Ammon's horn (tissue), 1 donor: ENCODE results near the gene LAPTM4A.
"Not testable (repeated sequence)": the region's sequence is repeated elsewhere in the genome, so short reads cannot be mapped to it uniquely, and the experiment has no call there.

Experiments used
- DNase-seq: peaks from one replicate; pipeline ENCODE4 v3.0.0-alpha.2; 2016; ENCODE audit warnings: low spot score

The LAPTM4A gene

DNA sequence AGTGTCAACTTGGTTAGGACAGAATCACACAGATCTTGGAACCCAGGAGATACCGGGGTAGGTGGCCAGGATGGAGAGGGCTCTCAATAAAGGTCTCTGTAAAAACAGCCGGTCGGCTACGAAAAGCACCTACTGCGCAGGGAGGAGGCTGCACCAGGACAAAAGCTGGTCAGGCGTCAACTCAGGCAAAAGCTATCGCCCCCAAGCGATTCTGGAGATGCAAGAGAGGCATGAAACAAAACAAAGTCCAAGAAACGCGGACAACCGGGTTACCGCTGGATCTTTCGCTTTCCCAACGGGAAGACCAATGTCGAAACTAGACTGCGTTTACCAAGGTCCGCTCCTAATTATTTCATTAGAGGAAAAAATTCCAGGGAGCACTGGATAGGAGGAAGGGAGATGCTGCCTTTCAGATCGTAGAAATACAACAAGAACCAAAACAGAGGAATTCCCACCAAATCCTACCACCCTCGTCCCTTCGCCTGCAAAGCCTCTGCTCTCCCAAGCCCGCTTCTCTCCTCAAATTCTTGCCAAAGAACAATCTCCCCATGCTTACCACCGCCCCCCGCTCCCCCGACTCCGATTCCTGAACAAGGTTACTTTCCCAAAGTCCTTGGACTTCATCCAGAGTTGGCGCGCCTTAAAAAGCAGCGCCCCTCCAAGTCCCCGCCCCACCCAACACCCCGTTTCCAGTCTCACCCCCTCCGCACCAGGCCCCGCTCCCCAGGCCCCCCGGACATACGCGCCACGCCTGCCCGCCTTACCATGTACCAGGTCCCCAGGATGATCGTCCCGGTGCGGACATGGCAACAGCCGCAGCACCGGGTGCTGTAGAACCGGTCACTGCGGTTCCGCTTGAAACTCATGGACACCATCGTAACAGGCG lies 539 bp downstream of the LAPTM4A start:
- DNase-seq, result peak; percentile 63

DNA sequence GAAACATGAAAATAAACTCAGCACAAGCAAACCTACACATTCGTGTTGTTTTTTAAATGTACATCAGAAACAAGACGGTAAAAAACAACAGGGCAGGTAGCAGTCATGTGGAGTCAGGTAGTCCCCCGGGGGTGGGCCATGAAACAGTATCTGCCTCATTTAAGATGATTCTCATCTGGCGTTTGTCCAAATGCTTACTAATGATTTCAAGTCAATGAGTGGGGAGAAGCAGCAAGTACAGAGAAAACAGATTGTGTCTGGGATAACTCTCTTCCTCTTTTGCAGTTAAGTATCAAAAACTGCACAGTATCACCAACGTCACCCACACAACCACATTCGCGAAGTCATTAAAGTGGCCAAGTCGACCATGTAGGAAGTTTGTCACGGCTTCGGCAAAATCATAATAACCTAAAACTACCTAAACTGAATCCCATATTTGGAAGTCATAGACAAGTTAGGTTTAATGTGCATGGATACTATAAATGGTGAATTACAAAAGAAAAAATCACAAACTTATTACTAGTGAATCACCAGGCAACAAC lies 1.3 kb downstream of the LAPTM4A start:
- peak; percentile 49 for DNase-seq

DNA sequence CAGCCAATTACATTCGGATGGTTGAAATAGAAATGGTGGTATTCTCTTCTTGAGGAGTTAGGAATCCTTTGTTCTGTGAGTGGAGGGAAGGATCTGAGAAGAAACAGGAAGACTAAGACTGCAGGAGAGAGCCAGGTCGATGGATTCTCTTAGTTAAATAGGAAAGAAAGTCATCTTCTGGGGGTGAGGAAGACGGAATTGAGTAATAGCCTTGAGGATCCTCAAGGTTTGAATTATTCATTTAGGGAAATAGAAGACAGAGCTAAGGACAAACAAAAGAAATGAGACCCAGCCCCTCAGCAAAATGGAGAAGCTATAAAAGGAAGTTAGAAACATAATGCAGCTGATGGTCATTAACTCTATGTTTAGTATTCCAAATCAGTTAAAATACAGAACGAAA lies 1.8 kb downstream of the LAPTM4A start:
- DNase-seq, result peak; percentile 29

DNA sequence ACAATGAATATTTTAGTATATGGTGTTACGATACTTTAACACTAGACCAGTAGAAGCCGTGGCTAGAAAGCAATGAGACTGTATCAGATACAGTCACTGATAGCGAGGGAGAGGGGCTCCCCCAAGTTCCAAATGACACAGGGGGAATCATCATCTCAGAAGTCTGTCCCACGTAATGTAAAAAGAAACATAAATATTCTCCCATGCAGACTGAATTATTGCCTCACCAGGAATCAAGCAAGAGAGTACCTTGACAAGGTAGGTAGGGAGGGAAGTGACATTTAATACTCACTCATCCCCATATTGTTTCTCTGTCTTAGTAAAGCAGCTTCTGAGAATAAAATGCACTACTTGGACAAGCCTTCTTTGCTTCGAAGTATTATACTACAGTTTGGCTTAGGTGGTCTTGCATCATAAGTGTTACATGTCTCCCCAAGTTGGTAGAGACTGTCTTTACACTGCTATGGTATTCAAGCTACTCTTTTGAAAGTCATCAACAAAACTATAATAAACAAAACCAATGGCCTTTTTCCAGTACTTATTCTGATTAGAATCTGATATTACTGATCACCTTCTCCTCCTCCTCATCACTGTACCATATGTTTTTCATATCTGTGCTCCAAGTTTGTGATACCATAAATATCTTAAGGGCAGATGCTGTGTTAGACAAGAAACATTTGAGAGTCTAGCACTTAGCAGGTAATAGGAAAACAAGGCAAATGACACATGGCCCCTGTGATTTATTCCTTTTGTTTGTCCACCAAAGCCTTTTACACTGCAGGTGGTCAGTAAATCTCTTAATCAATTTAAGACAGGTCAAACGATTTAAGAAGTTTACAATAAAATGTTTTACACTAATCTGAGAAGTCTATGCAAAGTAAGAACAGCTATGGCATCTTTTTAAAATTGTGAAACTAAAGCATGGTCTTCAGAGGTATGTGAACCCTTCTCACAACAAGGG lies 2.7 kb downstream of the LAPTM4A start:
- DNase-seq, result no peak

DNA sequence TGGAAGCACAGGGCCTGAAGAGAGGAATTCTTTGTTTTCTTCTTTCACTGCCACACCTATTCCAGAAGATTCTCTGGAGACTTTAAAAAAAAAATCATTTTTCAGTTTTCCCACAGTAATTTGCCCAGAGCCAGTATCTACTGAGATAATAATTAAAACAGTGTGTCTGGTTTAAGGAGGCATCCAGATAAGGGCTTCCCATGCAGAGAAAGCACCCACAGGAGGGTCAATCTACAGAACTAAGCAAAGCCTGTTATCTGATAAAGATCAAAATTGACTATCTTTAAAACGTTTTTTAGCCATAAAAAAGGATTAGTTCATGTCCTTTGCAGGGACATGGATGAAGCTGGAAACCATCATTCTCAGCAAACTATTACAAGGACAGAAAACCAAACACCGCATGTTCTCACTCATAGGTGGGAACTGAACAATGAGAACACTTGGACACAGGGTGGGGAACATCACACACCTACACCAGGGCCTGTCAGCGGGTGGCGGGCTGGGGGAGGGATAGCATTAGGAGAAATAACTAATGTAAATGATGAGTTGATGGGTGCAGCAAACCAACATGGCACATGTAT lies 5.6 kb downstream of the LAPTM4A start:
- DNase-seq, result not testable (repeated sequence)

DNA sequence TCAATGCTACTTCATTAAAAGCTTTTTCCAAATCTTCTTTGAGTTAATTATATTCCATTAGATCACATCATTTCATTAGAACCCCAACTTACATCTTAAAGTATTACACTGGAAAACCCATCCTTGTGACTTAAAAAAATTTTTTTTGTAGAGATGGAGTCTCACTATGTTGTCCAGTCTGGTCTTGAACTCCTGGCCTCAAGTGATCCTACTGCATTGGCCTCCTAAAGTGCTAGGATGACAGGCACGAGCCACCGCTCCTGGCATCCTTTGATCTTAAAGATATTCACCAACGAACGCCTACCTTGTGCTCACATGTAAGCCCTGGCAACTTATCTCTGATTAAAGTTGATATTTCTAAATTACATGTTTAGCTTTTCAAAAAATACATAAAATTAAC lies 6.7 kb downstream of the LAPTM4A start:
- DNase-seq, result no peak

DNA sequence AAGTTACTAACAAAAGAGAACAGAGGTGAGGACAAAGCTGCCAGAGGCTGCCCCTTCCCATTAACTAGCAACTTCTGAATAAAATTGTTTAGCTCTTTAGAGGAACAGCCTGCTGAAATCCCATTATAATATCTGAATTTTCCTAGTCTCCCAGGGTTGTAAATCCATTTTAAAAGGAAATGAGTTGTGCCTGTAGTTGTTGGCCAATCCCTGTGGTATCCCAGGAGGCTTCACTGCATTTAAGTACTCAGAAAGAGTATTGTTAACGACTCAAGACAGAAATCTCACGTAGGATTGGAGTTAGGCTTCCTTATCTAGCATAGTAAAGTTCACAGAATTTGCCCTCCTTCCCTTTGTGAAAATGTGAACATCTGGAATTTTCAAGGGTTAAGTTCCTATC lies 8.9 kb downstream of the LAPTM4A start:
- DNase-seq, result no peak

DNA sequence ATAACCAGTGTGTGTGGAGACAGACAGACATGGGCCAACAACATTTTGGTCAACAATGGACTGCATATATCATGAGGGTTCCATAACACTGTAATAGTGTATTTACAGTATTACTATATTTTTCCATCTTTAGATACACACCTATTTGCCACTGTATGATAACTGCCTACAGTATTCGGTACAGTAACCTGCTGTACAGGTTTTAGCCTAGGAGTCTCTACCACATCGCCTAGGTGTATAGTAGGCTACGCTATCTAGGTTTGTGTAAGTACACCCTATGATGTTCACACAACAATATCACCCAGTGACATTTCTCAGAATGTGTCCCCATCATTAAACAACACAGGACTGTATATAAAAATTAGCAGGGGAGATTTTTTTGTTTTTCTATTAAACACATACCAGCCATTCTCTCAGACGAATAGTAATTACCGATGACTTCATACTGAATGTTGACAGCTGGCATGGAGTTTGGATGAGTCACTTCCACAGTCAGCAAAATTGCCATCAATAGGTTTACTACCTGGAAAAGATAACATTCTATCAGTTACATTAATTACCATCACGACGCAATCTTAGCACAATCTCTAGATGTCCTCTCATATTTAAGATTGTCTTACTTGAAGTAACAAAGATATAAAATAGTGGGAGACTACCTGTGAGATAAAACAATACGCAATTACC lies 10.8 kb downstream of the LAPTM4A start:
- peak; percentile 17 for DNase-seq

DNA sequence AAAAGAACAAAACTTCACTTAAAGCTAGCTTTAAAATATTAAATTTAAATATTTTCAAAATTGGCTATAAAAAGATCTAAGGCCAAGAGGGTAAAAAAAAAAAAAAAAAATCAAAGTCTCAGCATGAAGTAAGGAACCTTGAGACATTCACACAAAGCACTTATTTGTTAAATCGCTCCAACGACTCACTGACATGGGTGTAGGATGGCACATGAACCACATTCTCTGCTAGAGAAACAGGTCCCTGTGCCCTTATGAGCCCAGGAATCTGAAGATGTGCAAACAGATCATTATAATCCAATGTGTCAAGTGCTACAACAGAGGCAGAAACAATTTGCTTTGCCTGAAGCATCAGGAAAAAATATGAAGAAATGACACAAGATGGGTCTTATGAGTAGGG lies 13.8 kb downstream of the LAPTM4A start:
- DNase-seq, result no peak

DNA sequence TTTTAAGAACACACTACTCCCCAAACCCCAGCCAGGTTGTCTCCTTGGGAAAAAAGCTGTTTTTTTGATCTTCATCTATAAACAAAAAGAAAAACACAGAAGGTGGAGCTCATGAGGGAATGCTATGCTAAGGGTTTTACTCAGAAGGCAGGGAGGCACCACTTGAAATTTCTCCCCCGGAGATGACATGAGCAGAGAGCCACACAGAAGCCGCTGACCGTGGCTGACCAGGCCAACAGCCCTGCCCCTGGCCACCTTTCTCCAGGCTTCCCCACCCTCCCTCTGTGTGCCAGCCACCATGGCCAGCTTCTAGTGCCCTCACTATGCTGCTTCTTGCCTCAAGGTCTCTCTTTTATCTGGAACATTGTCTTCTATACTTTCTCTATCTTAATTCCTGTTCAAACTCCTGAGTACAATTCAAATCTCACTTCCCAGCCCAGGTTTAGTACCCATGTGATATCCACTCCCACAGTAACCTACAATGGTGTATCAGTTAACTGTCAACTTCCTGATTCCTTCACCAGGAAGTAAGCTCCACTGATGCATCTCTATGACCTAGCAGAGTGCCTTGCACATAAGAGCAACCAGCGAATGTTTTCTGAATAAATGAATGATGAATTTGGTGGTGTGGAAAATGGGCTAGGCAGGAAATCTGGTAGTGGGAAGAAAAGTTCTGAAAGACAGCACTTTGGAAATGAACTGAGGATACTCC lies 15.3 kb downstream of the LAPTM4A start:
- DNase-seq, result no peak

DNA sequence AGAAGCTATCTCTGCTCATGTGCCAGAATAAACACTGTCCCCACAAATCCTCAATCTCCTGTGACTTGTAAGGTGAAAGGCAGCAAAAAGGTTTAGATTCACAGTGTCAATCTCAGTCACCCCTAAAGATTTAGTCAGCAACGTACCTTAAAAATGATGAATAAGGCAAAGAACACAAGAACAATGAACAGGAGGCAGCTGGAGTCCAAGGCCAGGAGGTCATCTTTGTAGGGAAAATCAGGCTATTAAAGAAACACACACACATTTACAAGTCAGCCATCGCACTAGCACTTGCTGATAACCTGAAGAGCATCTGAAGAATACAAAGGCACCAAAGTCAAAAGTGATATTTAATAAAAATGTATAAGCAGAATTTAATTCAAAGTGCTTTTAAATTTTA lies 16.6 kb downstream of the LAPTM4A start:
- DNase-seq, result no peak

DNA sequence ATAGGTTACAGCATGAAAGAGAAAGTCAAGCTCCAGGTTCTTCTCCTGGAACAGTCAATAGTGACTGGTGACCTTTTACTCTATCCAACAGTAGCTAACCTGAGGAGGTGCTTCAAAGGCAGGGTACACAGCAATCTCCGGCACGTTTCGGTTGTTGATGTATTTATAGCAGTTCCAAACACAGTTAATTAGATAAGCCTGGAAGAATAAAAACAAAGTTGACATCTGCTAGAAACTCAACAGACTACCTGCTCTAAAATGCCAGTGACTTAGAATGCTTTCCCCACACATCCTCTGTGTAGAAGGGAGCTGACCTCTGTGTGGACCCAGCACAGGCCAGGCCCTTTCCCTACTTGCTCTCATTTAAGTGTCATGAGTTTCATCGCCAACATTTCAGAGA lies 17.2 kb downstream of the LAPTM4A start:
- DNase-seq, result no peak

DNA sequence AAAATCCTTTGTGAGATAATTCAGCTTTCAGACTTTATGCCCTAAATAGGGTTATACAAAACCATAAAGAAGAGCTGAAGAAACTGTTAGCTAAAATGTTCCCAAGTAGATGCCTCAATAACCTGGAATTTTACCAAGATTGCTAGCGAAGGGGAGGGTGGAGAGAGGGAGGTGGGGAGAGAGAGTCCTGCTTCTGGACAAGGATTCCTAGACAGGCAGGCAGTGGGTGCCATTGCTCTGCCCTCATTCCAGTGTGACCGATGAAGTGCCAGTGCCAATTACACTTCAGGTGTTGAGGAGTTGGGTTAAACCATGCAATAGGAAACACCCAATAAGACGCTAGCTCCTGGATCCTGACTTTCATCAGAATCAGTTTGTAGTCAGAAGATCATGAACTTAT lies 18.1 kb downstream of the LAPTM4A start:
- DNase-seq, result no peak

DNA sequence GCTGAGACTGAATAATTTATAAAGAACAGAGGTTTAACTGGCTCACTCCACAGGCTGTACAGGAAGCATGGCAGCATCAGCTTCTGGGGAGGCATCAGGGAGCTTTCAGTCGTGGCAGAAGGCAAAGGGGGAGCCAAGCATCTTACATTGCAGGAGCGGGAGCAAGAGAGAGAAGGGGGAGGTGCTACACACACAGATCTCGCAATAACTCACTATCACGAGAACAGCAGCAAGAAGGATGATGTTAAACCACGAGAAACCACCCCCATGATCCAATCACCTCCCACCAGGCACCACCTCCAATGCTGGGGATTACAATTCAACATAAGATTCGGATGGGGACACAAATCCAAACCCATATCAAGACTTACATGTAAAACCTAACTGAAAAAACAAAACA lies 21.2 kb downstream of the LAPTM4A start:
- no peak for DNase-seq

DNA sequence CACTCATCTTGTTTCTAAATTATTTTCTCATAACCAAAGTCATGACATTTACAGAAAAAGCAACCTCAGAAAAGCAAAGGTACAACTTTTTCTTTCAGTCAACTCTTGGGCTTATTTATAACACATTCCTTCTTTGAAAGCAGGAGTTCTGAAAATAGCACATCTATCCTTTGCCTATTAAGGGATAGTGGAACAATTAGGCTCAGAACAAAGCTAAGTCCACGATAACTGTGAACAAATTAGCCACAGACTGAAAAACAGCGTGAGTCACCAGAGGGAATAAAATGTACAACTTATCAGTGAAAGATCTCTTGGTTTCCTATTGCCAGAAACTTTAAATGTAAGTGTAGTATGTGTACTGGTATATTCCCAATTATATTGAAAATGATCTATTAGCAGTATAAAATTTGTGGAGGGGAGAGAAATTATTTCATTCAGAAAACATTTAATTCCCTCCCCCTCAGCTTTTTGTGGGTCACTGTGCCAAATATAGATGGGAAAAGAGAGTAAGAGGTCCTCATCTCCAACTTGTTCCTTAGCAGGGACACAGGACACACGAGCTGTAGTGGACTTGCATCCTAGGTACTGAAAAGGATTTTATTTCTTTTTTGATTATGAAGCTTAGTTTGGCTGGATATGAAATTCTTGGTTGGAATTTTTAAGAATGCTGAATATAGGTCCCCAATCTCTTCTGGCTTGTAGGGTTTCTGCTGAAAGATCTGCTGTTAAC lies 23.6 kb downstream of the LAPTM4A start:
- DNase-seq, result no peak

DNA sequence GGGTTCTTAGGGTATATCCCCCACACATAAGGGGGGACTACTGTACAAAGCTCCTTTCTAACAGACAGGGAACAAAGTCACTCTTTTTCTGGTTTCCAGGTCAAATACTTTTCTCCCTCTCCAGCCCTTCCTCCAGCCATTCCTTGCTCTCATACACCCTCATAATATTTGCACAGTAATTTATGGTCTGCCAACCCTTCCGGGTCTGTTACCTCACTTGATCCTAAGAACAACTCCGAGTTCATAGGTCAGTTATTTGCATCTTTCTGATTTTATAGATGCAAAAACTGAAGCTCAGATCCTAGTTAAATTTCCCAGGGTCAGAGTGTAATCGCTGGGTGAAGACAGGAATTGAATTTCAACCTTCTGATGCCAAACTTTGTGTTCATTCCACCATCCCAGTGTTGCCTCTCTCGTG lies 24.2 kb downstream of the LAPTM4A start:
- no peak for DNase-seq

DNA sequence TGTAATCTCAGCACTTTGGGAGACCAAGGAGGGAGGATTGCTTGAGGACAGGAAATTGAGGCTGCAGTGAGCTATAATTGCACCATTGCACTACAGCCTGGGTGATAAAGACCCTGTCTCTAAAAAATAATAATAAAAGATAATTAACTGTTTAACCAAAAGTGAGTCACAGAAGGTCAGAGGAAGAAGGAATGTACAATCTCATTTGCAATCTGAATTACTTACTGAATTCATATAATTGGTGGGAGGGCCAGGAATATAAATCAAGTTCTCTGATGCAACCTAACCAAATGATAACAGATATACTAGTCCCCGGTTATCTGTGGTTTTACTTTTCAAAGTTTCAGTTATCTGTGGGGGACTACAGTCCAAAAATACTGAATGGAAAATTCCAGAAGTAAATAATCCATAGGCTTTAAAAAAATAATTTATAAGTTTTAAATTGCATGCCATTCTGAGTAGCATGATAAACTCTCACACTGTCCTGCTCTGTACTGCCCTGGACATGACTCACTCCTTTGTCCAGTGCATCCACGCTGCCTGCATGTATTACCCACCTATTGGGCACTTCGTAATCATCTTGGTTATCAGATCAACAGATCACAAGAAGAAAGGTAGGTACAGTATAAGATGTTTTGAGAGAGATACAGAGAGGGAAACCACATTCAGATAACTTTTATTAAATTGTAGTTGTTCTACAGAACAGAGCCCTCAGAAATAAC lies 26.2 kb downstream of the LAPTM4A start:
- DNase-seq, result no peak

DNA sequence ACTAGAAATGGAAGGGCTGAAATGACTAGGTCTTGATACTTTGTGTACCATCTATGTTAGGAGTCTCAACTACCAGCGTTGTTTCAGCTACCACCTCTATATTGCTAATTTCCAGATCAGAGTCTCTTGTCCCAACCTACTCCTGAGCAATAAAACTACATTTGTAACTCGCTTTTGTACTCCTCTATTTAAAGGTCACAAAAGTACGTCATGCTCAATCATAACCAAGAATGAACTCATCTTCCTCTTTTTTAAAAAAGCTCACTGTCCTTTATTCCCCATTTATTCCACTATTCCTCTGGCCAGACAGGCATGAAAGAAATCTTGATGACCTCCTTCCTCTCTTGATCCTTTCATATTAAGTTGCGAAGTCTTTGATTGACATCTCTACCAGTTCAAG lies 27.7 kb downstream of the LAPTM4A start:
- DNase-seq, result no peak

DNA sequence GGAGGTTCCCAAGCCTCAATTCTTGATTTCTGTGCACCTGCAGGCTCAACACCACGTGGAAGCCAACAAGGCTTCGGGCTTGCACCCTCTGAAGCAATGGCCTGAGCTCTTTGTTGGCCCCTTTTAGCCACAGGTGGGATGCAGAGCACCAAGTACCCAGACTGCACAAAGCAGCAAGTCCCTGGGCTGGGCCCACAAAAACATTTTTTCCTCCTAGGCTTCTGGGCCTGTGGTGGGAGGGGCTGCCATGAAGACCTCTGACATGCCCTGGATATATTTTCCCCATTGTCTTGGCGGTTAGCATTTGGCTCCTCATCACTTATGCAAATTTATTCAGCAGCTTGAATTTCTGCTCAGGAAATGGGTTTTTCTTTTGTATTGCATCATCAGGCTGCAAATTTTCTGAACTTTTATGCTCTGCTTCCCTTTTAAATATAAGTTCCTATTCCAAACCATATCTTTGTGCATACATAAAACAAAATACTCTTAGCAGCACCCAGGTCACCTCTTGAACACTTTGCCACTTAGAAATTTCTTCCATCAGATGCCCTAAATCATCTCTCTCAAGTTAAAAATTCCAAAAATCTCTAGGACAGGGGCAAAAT lies 29.9 kb downstream of the LAPTM4A start:
- DNase-seq, result no peak
